Stimulated activated CD4-positive, alpha-beta T cell treated with anti-CD3 and anti-CD28 coated beads, Interleukin-4, amount 100 ng/mL, for 48 hours (primary cell): ENCODE results near the gene ARPP19.
"Not testable (repeated sequence)": the region's sequence is repeated elsewhere in the genome, so short reads cannot be mapped to it uniquely, and the experiment has no call there.

ENCODE experiments used
- DNase-seq, 2 donors: peaks; one replicate each; pipeline ENCODE4 v3.0.0-alpha.2; 2020; ENCODE audit warnings: low read depth in 2 of 2

ARPP19 gene

DNA sequence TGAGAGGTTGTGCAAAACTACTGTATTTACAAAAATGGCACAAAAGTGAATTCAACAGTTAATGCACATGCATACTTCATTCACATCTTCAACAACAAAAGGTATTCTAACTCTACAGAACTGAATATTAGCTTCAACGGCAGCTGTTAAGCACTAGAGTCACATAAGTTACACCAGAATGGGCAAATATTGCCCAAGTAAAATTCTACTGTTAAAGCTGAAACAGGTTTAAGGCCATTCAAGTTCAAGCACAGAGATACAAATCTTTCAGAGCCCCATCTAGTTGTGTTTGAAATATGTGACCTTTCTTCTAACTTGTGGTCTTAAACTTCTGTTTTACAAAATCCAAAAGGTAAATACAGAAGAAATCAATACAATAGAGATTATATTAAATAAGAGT, 17.6 kb downstream of the ARPP19 start:
- DNase-seq = not testable (repeated sequence)

DNA sequence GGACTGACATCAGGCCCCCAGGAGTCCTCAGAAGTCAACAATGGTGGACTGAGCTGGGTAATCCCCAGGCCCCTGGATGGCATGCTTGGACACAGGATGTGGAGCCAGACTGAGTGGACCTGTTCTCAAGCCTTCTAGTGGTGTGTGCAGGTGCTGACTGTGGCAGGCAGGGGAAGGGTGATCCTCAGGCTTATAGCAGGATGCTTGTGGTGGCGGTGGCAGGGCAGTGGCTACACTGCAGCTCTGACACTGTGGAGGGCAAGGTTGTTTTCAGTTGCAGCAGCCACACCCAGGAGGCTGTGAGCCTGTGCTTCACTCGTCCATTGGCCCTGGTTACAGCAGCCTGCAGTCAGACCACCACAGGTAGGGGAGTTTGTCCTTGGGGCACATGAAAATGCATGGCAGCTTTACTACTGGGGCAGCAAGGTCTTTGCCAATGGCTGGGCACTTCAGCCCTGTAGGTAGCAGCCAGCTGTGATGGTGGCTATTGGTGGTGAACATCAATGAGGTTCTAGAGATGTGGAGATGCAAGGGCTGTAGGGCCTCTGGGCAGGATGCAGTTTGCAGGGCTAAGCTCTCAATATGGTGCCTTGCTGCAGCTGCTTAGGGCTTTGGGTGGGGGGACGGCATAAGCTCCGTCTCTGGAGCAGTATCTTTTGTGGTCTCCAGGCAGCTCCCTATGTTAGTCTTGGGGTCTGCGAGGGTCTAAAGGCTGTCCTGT, 22.6 kb downstream of the ARPP19 start:
- DNase-seq = no peak

DNA sequence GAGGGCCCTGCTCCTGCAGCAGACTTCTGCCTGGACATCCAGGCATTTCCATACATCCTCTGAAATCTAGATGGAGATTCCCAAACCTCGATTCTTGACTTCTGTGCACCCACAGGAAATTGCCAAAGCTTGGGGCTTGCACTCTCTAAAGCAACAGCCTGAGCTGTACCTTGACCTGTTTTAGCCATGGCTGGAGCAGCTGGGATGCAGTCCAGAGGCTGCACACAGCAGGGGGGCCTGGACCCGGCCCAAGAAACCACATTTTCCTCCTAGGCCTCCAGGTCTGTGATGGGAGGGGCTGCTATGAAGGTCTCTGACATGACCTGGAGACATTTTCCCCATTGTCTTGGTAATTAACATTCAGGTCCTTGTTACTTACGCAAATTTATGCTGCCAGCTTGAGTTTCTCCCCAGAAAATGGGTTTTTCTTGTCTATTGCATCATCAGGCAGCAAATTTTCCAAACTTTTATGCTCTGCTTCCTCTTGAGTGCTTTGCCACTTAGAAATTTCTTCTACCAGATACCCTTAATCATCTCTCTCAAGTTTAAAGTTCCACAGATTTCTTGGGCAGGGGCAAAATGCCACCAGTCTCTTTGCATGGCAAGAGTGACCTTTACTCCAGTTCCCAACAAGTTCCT, 28.3 kb downstream of the ARPP19 start:
- no peak for DNase-seq

DNA sequence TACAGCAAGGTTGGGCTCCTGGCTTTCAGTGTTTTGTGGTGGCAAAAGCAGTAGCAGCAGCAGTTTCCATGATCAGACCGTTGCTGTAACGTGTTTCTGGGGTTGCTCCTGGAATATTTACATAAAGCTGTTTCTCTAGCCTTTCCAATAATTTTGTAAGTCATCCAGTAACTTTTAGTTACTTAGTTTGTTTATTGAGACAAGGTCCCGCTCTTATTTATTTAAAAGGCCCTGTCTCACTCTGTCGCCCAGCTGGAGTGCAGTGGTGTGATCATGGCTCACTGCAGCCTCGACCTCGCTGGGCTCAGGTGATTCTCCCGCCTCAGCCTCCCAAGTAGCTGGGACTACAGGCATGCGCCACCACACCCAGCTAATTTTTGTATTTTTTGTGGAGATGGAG, 31.4 kb downstream of the ARPP19 start:
- DNase-seq = no peak

DNA sequence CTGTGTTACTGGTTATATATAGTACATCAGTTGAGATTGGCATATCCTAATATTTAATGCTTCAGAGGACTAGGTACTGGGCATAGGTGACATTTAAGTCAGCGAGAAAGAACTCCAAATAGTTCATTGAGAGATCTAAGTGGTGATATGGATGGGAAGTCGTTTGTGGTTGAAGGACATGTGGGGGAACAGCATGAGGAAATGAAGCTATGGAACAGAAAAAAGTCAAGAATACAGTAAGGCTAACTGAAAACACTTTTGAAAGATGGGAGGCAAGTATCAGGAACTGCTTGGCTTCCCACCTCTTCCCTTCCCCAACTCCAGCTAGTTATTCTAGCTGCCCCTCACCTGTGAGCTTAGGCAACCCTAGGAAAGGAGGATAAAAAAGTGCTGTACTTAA, 36.4 kb downstream of the ARPP19 start:
- no peak for DNase-seq

DNA sequence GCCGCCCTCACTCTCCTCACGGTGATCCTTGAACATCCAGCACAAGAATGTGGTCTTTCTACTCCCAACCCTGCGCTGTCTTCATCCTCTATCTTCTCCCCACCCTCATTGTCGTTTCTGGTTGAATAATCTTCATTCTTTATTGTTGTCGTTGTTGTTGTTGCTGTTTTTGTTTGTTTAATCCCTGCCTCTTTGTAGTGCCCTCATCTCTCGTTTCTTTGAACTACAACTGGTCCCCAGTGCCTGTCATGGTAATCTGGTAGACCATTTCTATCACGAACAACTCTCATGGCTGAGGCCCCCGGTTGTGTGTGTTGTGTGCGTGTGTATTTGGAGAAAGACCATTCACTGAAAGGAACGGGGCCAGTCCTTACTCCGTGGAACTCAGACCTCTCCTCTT, 38.9 kb downstream of the ARPP19 start:
- DNase-seq = no peak

DNA sequence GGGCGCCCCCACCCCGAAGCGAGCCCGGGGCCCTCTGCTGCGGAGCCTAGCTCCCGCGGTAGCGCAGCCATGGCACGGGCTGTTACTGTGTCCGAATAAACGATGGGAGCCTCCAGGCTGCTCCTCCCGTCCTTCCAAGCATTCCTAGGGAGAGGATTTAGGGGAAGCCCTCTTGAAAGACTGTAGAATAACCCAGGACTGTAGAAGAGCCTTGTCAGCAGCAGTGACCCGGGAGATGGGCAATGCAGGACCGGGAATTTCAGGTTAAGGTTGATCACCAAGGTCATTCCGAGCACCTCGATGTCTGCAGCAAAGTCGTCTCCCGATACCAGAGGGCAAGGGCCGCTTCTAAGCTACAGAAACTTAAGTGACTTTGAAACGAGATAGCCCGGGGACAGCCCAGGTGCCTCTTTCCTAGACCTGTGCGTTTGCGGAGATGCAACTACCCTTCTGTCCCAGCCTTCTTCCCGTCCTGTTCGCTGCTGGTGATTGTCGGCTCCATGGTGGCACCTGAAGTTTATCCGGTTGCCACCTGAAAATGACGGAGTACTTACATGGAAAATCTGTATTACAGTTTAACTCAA, 39.4 kb downstream of the ARPP19 start:
- DNase-seq = peak in 1 of 2 donors; percentile 23

DNA sequence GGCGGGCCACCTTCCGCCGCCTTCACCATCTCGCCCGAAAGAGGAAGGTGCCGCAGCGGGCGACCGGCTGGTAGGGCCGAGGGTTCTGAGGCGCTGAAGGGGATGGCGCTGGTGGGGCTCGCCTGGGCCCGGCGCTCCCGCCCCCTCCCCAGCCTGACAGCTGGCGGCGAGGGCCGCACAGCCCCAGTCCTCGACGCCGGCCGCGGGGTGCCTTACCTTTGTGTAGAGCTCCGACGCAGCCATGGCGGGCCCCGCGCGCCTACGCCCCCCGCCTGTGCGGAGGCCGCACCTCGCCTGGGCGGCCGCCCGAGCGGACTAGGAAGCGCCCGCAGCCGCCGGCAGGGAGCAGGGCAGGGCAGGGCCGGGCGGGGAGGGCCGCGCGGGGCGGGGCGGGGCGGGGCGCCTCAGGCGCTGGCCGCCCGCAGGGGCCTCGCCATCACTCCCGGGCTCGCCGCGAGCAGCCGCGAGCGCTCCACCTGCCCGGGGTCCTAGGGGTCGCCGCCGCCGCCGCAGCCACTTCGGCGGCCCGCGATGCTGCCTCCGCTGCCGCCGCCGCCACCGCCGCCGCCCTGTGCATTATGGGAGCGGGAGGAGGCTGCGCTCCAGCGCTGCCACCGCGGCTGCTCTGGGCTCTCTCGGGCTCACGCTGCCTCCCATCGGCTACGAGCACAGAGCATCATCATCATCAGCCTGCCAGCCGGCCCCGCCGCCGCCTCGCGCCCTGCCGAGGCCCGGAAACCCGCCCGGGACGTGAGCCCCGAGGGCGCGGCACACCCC, 40.1 kb downstream of the ARPP19 start, which contains the start of gene MYO5A:
MYO5A (minus strand) TSS at position 317 of the 777 bp plus-strand sequence; CDS start at position 243, 74 bp downstream.
- DNase-seq = peak; percentile 61 to 70

DNA sequence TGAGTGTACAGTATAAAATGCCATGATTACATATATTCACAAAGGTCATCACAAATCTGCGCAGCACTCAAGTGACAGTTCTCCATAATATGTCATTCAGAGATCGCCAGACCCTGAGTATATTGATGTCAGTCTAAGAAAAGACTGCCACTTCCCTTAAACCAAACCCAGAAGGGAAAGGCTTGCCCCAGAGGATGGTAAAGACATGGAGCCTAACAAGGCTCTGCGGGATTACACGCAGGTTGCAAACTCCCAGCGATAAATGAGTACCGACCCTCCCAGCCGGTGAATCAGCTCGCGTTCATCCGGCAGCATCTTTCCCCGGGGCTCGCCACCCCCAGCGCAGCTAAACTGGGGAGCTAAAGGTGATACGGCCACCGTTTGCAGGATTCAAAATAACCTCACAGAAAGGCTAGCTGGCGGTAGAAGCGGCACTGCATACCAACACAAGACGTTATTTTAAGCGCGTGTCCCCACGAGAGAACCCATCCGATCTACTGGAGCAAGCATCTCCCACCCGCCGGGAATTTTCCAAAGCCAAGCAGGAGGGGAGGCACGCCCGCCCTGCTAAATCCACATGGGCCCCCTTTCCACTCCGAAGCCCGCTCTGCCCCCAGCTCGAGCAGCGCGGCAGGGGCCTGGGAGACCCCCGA, 40.8 kb downstream of the ARPP19 start:
- peak; percentile 28 to 37 for DNase-seq

DNA sequence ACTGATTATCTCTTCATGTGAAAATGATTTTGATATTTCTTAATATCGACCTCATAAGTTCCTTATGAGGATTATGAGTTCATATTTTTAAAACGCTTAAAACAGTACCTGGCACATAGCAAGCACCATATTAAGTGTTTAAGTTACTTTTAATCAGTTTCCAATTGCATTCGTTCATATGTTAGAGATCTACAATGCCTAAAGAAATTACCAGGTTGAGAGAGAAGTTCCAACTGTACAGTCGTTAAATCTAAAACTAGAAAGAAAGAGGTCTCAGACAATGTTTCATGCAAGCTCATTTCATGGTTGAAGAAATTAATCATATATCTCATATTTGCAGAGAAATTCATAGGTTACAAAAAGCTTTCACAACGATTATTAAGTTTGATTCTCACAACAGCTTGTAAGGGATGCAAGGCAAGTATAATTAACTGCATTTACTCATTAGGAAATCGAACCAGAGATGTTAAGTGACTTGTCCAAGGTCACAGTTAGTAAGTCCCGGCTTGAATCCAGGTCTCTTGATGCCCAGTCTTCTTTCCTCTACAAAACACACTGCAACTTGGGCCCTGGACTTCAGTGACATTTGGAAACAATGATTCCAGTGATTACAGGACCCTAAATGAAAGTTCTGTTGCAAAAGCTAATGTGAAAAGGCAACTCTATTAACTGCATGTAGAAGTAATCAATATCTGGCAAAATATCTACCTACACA, 41.5 kb downstream of the ARPP19 start:
- DNase-seq = no peak

DNA sequence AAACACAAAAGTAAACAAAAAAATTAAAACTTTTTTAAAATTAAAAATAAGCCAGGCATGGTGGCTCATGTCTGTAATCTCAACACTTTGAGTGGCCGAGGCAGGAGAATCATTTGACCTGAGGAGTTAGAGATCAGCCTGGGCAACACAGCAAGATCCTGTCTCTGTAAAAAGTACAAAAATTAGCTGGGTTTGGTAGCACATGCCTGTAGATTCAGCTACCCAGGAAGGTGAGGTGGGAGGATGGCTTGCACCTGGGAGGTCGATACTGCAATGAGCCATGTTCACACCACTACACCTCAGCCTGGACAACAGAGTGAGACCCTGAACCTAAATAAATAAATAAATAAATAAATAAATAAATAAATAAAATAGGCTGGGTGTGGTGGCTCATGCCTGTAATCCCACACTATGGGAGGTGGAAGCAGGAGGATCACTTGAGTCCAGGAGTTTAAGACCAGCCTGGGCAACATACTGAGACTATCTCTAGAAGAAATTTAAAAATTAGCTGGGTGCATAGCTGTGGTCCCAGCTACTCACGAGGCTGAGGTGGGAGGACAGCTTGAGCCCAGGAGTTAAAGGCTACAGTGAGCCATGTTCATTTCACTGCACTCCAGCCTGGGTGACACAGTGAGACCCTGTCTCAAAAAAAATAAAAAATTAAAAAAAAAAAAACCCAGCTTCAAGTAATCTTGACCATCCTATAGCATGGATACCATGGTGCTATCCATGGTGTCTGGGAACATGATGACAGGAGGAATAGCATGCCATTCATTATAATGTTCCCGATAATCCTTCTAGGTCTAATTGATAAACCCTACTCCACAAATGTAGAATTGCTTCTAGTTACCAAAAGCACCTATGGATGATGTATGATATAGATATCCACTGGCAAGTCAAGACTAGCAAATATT, 44.4 kb downstream of the ARPP19 start:
- no peak for DNase-seq

DNA sequence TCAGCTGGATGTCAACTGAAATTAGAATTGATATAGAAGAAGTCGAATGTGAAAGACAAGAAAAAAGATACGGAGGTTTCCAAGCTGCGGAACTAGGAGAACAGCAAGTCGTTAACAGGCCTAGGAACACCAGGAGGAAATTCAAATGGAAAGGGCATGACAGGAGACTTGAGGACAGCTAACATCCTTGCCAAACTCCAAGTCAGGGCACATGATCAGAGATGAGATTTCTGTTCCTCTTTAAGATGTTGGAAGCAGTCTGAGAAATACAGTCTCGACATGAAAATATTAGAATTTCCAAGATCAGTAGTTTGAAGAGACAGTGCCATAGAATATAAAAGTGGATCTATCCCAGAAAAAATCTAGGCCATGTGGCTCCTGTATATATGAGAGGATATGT, 45.2 kb downstream of the ARPP19 start:
- no peak for DNase-seq

DNA sequence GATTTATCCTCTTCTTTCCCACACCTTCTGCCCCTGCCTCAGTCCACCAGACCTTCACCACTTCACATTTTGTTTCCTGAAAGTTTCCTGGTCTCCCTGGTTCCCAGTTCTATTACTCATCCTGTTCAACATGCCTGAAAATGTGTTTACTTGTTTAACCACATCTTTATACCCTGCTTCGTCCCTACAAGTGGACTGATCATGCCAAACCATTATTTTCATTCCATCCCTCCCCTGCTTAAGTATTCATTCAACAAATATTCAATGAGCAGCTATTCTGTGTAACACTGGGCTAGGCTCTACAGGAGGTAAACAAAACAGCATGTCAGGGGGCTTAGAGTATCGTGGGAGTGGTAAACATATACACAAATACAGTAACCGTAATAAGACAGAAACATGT, 45.6 kb downstream of the ARPP19 start:
- DNase-seq = no peak

DNA sequence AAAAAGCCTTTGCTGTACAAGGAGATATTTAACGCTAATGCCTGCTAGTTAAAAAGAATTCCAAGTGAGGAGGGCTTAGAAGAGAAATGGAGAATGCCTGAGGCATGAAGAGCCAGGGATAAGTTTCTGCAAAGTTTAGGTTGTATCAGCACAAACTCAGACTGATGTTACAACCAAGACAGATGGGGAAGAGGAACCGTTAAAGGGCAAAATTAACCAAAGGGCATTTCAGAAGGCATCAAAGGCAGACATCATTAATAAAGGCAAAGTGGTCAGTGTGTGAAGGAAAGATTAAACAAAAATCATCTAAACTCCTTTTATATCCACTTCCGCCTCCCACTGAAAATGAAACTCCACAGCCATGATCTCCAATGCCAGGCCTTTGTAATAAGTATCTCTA, 47.1 kb downstream of the ARPP19 start:
- no peak for DNase-seq

DNA sequence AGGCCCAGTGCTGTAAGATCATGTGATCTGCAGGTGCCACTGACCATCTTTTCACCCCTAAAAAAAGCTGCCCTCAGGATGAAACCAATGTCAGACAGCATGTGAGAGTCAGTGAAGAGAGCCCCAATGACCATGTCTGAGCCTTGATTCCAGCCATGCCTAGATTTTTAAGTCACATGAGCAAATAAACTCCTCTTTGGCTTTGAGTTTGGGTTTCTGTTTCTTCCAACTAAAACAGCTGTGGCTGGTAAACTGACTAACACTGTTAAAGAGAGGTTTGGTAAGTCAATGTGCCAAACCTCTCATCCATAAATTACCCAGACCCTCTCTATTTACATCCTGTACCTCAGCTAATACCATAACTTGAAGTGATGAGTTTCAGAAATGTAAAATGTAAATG, 48.4 kb downstream of the ARPP19 start:
- DNase-seq = no peak

DNA sequence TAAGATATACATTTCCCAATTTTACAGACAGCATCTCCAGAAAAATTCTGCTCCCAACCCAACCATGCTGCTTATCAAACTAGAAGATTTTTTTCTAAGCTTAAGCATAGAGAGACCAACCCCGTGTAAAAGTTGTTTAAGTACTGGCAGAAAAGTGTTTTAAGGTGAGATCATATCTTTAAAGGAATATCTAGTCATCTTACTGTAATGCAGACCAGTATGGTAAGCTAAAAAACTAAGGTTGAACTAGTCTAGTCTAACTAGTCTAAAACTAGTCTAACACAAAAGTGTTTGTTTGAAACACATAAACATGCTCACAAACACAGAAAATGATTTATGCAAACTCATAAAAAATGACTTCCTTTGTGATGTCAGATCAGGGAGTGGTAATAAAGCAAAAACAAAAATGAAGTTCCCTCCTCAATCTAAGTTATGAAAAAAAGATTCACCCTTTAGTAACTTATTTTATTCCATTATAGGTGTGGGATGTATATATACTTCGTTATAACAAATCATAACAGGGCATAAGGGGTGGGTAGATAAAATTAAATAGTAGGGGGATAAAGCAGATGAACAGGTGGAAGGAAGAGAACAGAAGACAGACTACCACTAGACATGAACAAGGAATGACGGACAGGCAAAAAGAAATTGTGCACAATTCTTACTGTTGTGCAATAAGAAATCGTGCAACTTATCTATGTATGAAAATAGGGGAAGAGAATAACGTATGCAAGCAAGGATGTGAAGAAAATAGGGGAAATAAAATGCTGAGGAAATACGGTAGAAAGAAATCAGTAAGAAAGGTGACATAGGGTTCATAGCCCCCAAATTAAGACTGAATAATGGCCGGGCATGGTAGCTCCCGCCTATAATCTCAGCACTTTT, 50.1 kb downstream of the ARPP19 start:
- no peak for DNase-seq

DNA sequence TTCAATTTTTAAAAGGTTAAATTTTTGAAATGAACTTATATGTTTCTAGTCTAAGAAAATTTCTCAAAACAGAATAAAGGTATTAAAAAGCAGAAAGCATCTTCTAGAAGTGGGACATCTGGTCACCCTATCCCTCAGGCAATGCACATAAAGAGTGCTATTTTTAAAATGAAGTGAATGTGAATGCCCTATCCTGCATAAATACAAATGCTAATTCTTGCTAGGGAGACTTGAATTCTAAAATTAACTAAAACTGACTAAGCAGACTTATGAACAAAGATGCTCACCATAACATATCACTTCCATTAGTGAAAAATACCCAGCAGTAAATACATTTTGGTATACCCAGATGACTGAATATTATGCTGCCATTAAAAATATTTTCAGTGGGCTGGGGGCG, 51.8 kb downstream of the ARPP19 start:
- DNase-seq = no peak

DNA sequence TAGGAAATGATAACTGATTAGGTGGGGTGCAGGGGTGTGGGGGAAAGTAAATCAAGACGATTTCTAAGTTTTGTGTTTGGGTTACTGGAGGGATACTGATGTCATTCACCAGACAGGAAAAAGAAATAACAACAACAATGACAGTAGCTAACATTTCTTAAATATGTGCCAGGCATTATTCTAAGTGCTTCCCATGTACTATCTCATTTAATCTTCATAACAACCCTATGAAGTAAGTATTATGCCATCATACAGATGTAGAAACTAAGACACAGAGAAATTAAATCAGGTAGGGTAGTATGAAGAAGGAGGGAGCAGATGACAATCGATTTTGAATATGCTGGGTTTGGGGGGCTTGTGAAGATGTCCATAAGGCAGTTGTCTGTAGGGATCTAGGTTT, 53.5 kb downstream of the ARPP19 start:
- no peak for DNase-seq

DNA sequence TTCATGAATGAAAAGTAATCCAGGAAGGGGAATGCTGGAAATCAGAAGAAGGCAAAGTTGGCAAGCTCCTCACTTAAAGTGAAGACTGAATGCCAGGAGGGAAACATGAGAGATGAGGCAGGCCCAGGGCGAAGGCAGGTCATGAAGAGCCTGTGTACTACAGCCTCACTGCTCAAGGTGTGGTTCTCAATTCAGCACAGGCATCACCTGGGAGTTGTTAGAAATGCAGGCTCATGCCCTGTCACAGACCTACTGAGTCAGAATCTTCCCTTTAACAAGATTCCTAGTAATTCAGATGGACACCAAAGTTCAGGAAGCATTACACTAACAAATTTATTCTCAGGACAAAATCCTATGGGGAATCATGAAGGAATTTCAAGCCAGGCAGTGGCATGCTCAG, 54.3 kb downstream of the ARPP19 start:
- DNase-seq = no peak
